Mucosa of stomach (tissue), 1 donor: ENCODE data around the gene FCGR2B.
"Not testable (repeated sequence)": the region's sequence is repeated elsewhere in the genome, so short reads cannot be mapped to it uniquely, and the experiment has no call there.

Source experiments
- H3K27me3 ChIP-seq: one replicate; pipeline ENCODE4 v1.7.0; 2013; ENCODE audit warnings: mild to moderate bottlenecking, low read length; ENCODE audit not compliant: control insufficient read depth, insufficient read depth
- H3K36me3 ChIP-seq: one replicate; pipeline ENCODE4 v1.7.0; 2013; ENCODE audit warnings: low read length; ENCODE audit not compliant: control insufficient read depth, insufficient read depth
- H3K4me1 ChIP-seq: one replicate; pipeline ENCODE4 v1.7.0; 2013; ENCODE audit warnings: mild to moderate bottlenecking, low read length; ENCODE audit not compliant: control insufficient read depth, insufficient read depth
- H3K4me3 ChIP-seq: one replicate; pipeline ENCODE4 v1.7.0; 2013; ENCODE audit warnings: low read length
- H3K9ac ChIP-seq: one replicate; pipeline ENCODE4 v1.7.0; 2013; ENCODE audit warnings: mild to moderate bottlenecking, low read length, moderate library complexity
- H3K9me3 ChIP-seq: one replicate; pipeline ENCODE4 v1.7.0; 2013; ENCODE audit warnings: mild to moderate bottlenecking, low read length, moderate library complexity; ENCODE audit not compliant: control insufficient read depth
- donor health status: Pancreatic carcinoma.

Gene FCGR2B

GRCh38 chr1:161662684-161663339 lies at the start of gene FCGR2B:
FCGR2B (plus strand) TSS chr1:161663143; CDS start chr1:161663242, 99 bp downstream.
- H3K9ac ChIP-seq, H3K27me3 ChIP-seq, H3K4me3 ChIP-seq, H3K9me3 ChIP-seq, H3K4me1 ChIP-seq, H3K36me3 ChIP-seq: not testable (repeated sequence)

- not testable (repeated sequence) for H3K27me3 ChIP-seq, H3K9me3 ChIP-seq, H3K4me3 ChIP-seq, H3K4me1 ChIP-seq, H3K36me3 ChIP-seq, H3K9ac ChIP-seq
These were observed 46.5 kb upstream of the FCGR2B start for GRCh38 chr1:161616417-161616816.

DNA sequence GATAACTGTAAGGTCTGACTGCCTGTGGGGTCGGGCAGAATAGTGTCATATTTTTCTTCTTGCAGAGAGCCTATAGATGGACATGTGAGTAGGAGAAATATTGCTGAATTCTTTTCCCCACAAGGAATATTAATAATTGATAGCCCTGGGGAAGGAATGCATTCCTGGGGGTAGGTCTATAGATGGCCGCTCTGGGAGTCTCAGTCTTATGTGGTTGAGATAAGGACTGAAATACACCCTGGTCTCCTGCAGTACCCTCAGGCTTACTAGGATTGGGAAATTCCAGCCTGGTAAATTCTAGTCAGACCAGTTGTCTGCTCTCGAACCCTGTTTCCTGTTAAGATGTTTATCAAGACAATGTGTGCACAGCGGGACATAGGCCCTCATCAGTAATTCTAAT lies 44.4 kb upstream of the FCGR2B start:
- peaks cover 16% of the 10 kb centered on the region for H3K27me3 ChIP-seq
- not testable (repeated sequence) for H3K4me1 ChIP-seq, H3K9ac ChIP-seq, H3K4me3 ChIP-seq, H3K9me3 ChIP-seq, H3K36me3 ChIP-seq

- not testable (repeated sequence) for H3K4me1 ChIP-seq, H3K9ac ChIP-seq
These were observed 42.5 kb upstream of the FCGR2B start for GRCh38 chr1:161620399-161620798.

DNA sequence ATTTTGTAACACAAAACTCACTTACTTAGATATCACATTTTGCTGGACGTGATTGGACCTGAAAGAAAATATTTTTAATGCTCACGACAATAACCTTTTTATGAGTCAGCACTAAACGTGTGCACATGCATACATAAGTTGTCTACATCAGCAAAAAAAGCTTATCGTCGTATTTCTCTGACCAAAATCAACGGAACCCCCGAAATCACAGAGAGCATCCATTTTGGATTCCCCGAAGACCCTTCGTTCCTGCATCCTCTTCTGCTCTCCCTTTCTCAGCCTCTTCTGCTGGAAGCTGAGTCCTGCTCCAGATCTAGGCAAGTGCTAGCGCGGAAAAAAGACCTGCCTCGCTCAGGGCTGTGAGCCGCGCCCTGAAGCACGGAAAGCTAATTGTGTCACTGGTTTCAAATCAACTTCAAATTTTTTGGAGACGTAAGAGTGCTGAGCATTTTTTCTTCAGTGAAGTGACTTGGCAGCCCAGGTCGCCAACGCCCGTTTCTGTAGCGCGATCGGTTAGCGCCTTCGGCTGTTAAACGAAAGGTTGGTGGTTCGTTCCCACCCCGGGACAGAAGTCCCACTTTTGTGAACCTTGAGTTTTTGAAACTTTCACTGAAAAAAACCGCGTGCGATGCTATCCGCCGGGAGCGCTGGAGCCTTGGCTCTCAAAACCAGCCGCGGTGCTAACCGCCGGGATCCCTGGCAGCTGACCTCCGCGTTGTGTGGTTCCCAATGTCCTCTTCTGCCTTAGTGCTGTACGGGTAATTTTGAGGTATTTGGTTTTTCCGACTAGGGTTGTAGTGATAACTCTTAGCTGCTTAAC lies 41.6 kb upstream of the FCGR2B start:
- peaks cover 16% of the 10 kb centered on the region for H3K27me3 ChIP-seq
- H3K4me1 ChIP-seq, H3K9ac ChIP-seq, H3K4me3 ChIP-seq, H3K36me3 ChIP-seq, H3K9me3 ChIP-seq: not testable (repeated sequence)

More at GRCh38 chr1:161620399-161620798, 42.5 kb upstream of the FCGR2B start:
- H3K36me3 ChIP-seq, H3K4me3 ChIP-seq, H3K9me3 ChIP-seq: not testable (repeated sequence)
- peaks cover 16% of the 10 kb centered on the region for H3K27me3 ChIP-seq

GRCh38 chr1:161622054-161622453 lies 40.9 kb upstream of the FCGR2B start:
- not testable (repeated sequence) for H3K9me3 ChIP-seq

GRCh38 chr1:161623401-161624051 lies 39.4 kb upstream of the FCGR2B start:
- not testable (repeated sequence) for H3K9me3 ChIP-seq, H3K4me1 ChIP-seq, H3K9ac ChIP-seq, H3K36me3 ChIP-seq, H3K4me3 ChIP-seq
- peaks cover 16% of the 10 kb centered on the region for H3K27me3 ChIP-seq

More at GRCh38 chr1:161622054-161622453, 40.9 kb upstream of the FCGR2B start:
- H3K27me3 ChIP-seq, result peaks cover 16% of the 10 kb centered on the region
- not testable (repeated sequence) for H3K36me3 ChIP-seq, H3K9ac ChIP-seq, H3K4me1 ChIP-seq, H3K4me3 ChIP-seq

DNA sequence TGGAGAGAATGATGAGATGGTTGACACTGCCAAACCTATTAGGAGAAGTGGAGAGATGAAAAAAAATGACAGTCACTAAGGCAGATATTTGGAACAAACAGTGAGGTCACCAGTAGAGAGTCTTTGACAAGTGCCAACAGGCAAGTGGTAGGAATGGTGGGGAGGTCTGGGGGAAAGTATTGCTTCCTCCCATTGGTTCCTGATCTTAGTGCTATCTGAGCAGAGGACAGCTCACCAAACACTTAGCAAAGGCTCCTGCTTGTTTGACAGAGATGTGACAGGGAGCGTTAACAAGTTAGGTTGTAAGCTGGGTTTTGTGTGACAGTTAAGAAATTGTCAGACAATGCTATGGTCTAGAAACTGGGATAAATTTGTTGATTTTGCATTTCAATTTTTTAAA lies 38.3 kb upstream of the FCGR2B start:
- H3K9me3 ChIP-seq, H3K4me1 ChIP-seq, H3K9ac ChIP-seq, H3K36me3 ChIP-seq, H3K4me3 ChIP-seq: not testable (repeated sequence)
- peaks cover 16% of the 10 kb centered on the region for H3K27me3 ChIP-seq

DNA sequence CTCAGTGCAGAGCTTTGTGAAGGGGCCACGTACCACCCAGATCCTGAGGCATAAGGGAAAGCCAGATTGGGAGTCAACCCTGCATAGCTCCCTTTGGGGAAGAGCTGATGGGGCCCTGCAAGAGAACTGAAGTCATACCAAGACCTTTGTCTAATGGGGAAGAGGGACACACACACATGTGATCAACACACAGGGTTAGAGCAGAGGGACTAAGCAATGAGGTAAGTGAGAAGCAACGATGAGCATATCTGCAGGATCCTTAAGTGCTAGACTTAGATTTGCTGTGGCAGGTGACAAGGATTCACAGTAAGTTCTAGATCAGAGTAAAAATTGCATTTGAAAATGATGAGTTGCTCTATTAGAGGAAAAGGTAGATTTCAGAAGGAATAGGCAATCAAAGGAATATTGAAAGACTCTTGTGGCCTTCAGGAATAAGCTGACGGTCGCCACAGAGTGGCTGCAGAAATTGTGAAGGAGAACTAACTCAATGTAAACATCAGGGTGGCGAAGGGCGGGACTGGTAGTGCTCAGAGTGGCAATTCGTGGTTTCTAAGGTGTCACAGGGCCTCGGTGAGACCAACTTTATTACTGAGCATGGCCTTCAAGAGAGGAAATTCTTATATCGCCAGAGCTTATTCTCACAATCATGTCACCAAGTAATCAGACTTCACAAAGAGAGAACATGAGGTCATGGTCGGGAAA lies 36.3 kb upstream of the FCGR2B start:
- H3K9ac ChIP-seq, H3K4me3 ChIP-seq, H3K9me3 ChIP-seq: not testable (repeated sequence)

DNA sequence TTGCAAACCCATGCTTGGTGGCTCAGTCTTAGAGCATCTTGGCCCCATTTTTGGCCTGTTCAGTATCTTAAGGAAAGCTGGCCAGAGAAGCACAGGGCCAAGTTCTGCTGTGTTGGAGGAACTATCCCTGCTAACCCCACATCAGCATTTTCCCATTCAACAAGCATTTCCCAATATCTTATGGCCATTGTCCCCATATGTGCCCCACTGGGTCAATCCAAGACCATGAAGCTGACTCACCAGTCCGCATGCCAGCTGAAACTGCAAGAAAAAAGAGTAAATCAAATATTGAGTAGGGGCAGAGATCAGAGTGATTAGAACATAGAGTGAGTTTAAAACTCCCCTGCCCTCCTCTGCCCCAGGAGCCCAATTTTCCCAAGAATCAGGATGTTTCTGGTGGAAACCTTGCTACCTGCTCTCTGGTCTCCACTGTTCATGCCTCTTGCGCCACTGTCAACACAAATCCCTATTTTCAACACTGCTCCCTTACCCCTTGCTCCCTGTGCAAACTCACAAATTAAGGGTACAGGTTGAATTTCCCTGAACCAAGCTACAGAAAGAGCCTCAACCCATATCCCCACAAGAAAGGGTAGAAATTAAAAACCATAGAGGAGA lies 32.7 kb upstream of the FCGR2B start:
- H3K9me3 ChIP-seq, H3K4me1 ChIP-seq, H3K27me3 ChIP-seq, H3K9ac ChIP-seq, H3K4me3 ChIP-seq, H3K36me3 ChIP-seq: not testable (repeated sequence)

More for the DNA sequence above, 36.3 kb upstream of the FCGR2B start:
- not testable (repeated sequence) for H3K4me1 ChIP-seq, H3K36me3 ChIP-seq, H3K27me3 ChIP-seq

DNA sequence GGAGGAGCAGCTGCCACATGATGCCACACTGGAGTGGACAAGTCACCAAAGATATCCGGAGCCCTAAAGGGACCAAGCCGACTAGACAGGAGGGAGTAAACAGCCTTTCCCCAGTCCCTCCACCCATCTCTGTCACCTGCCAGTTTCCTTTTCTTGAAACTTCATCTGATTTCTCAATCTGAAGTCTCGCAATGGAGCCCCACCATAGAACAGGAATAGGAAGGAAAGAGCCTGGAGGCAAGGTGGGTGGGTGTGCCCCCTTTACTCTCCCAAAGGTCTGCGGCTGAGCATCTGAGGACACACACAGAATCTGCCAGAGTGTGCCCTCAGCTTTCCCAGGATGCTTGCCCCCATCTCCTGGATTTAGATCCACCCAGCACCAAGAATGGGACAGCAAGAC lies 31.9 kb upstream of the FCGR2B start, which contains the start of gene FCGR3B:
TSS of gene FCGR3B (minus strand) at position 101 of the 400 bp plus-strand sequence. CDS start at position 19, 82 bp downstream.
- no peaks in the 10 kb centered on the region for H3K9me3 ChIP-seq
- no peak within 1 kb of the TSS for H3K9ac ChIP-seq

More for the DNA sequence above, 31.9 kb upstream of the FCGR2B start, which contains the start of gene FCGR3B:
- Histone ChIP-seq H3K36me3 (no peaks in the 10 kb centered on the region), H3K27me3 (no peaks in the 10 kb centered on the region), H3K4me3 (no peak within 1 kb of the TSS), H3K4me1 (no peaks in the 10 kb centered on the region)
